ENCODE measurements around the gene GATAD2A.
"Not testable (repeated sequence)": the region's sequence is repeated elsewhere in the genome, so short reads cannot be mapped to it uniquely, and the experiment has no call there.

The GATAD2A gene

GRCh38 chr19:19445911-19446361 is 40.5 kb downstream of the GATAD2A start:
- DNase-seq (ENCODE audit: low read depth in 2 of 2): no peak

DNA sequence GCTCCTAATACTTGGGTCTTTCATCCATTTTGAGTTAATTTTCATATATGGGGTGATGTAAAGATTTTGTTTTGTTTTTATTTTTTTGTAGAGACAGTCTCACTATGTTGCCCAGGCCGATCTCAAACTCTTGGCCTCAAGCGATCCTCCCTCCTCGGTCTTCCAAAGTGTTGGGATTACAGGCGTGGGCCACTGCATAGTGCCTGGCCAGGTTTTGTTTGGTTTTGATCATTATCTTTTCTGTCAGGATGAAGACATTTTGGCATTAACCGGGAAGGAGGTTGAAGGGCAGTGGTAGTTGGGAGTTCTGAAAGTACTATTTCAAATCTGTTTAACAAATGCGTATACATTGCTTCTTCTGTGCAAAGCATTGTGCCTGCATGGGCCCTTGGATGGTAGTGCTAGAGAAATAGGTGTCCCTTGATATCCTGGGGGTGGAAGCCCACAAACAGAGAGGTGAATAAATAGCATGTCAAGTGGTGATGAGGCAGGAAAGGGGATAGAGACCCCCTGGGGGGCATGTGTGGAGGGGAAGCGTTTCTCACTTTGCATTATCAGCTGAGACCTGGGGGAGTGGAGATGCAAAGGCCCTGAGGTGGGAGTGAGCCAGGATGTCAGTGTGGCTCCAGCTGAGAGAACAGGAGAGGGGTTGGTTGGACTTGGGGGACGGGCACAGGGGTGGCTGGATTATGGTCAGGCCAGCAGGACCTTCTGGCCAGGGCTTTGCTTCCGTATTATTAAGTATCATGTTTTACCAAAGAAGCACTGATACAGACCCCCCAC is 41.4 kb downstream of the GATAD2A start:
- DNase-seq (ENCODE audit: low read depth in 2 of 2): no peak

- no peak for DNase-seq (ENCODE audit: low read depth in 2 of 2)
Measured at GRCh38 chr19:19447536-19448237, 42.2 kb downstream of the GATAD2A start.

- no peak for DNase-seq (ENCODE audit: low read depth in 2 of 2)
Measured at GRCh38 chr19:19448238-19448544, 42.7 kb downstream of the GATAD2A start.

DNA sequence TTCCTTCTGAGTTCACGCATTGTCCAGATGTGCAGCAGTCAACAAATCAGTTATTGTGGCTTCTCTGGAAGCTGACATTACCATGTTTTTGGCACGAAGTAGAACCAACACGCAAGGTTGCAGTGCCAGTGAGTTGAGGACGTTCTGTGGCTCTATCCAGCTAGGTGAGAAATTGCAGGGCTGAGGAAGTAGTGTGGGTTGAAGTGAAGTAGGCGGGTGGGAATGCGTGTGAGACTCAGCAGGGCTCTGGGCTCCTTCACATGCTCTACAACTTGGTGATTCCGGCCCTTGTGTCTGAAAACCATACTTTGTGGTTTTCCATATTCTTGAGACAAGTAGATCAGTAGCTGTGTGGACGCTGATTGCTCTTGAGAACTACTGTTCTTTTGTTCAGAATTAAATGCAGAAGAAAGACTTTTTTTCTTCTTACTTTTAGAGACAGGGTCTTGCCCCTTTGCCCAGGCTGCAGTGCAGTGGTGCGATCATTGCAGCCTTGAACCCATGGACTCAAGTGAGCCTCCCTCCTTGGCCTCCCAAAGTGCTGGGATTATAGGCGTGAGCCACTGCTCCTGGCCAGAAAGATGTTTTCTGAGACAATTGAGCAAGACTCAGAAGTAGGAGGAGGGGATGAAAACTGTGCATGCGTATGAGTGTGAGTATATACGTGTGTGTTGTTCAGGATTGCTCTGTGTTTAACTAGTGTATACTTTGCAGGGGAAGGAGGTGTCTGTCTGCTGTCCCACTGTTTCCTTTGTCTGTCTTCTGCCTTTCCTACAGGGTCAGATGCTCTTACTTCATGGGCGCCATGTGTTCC is 46.2 kb downstream of the GATAD2A start:
- peak in 1 of 2 donors; percentile 30 for DNase-seq (ENCODE audit: low read depth in 2 of 2)

DNA sequence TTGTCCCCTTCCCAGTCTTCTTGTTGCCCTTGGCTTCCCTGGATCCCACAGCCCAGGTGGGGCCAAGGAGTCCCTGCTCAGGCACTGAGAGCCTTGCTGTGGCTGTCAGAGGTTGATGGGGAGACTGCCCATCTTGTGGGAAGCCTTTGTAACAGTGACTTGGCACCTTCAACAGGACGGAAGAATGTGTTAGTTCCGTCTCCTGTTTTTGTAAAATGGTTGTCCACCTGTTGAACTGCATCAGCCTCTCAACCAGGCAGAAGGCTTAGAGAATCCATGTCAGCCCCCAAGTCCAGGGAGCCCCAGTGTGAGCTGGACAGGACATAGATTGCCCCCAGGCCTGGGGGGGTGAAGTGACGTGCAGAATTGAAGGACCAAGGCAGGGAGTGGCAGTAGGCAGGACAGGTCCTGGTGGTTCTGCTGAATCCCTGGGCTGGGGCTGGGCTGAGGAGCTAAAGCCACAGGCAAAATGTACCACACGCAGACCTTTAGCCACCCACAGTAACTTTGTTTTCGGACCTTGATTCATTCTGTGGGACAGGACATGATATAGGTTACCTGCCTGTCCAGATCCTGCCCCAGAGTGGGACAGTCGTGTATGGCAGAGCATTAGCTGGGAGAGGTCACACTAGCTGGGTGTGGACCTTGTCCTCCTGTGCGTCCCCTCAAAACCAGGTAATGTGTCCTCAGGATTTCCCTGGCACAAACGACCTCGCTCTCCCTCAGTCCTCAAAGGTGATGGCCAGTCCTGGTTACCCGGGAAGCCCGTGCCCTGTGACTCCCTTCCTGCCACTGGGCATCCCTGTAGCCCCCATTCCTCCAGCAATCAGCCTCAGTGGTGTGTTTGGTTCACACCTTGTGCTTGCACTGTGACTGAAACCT is 47.0 kb downstream of the GATAD2A start:
- DNase-seq (ENCODE audit: low read depth in 2 of 2): no peak

GRCh38 chr19:19453125-19453454 is 47.6 kb downstream of the GATAD2A start:
- no peak for DNase-seq (ENCODE audit: low read depth in 2 of 2)

- not testable (repeated sequence) for DNase-seq (ENCODE audit: low read depth in 2 of 2)
Measured at GRCh38 chr19:19455166-19455919, 49.9 kb downstream of the GATAD2A start.

- DNase-seq (ENCODE audit: low read depth in 2 of 2): no peak
Measured at GRCh38 chr19:19457671-19458070, 52.2 kb downstream of the GATAD2A start.

DNA sequence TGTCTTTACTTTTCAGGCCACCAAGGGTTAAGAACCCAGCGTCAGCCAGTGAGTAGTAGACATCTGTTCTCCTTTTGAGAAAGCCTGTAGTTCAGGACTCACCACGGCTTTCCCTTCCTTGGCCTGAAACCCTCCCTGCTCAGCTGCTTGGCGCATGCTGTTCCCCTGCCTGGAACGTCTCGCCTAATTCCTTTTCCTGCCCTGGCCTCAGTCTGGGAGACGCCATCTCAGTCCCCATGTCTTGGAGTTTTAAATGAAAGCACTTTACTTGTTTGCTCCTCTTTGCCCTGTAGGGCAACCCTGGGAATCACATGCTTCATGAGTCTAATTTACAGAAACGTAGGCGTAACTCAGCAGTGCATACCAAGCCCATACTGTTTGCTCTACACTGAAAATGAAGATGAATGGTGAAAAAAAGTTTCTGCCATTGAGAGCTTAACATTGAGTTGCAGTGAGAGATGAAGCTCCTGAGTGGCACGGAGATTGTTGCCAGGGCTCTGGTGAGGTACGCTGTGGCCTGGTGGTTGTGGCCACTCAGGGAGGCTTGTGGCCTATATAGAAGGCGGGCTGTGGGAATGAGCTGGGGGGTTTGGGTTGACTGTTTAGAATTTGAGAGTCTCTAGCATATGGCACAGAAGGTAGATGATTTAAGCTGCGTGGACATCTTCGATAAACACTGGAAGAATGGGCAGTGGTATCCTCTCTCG is 52.8 kb downstream of the GATAD2A start:
- DNase-seq (ENCODE audit: low read depth in 2 of 2): no peak

DNA sequence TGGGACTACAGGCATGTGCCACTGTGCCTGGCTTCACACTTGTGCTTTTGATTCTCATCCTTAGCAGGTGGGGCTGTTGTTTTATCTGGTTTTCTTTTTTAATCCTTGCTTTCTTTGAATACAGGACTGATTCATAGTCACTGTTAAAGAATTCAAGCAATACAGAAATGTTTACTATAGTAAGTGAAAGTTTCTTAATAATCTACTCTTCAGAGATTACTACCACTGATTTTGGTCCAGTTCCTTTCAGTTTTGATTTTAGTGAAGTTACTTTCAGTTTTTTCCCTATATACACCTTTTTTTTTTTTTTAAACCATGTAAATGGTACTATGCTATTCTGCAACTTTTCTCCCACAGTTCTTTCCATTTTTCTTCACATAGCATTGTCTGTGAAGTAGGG is 53.6 kb downstream of the GATAD2A start:
- no peak for DNase-seq (ENCODE audit: low read depth in 2 of 2)

- DNase-seq (ENCODE audit: low read depth in 2 of 2): peak; percentile 40 to 51
Measured at GRCh38 chr19:19459707-19460251, 54.3 kb downstream of the GATAD2A start.

DNA sequence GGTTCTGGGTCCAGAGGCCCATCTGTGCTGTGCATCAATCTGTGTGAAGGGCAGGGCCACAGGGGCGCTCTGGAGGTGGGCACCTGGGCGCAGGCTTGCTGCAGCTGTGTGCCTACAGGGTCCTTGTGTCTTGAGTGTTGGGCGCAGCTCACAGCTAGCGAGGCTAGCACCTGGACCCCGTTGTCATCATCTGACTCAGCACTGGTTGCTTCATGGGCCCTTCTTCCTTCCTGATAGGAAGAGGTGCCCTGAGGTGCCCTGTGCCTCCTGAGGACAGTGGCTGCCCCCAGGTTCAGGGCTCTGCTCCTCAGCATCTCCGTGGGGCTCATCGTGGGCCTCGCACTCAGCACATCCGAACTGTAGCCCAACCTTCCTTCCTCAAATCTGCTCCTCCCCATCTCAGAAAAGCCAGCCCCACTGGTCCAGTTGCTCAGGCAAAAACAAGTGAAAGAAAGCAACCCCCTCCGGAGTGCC is 54.8 kb downstream of the GATAD2A start:
- no peak for DNase-seq (ENCODE audit: low read depth in 2 of 2)

DNA sequence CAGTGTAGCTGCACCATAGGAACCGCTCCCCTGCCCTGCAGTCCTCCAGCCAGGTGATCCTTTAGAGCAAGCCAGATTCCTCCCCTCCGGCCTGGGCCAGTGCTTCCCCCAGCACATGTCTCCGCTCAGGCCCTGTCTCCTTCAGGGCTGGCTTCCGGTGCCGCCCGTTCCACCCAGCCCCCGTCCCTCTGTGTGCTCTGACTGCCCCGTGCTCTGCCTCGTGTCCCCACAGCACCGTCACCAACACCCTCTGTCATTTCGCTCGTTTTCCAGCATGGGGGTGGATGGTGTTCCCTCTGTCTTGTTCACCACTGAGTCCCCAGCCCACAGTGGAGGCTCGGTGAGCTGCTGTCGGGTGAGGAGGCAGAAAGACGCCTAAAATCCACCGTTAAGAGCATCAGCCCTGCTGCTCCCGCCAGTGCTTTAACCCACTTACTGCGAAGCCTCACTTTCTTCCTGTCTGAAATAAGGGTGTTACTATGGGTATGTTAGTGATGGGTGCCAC is 55.3 kb downstream of the GATAD2A start:
- peak; percentile 30 to 48 for DNase-seq (ENCODE audit: low read depth in 2 of 2)

DNA sequence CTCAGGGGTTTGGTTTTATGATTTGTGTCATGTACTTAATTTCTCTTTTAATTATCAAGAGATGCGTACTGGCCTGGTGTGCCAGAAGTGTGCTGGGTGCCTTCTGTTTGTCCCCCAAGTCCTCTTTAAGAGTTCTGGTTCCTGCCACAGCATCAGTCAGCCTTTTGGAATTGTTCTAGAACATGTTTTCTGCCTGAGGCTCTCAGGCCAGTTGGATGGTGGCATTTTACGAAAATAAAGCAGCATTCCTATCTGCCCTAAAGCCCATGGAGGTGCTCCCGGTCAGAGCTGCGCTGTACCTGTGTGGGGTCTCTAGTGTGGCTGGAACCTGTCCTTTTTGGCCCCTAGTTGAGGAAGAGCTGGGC is 55.8 kb downstream of the GATAD2A start:
- no peak for DNase-seq (ENCODE audit: low read depth in 2 of 2)

DNA sequence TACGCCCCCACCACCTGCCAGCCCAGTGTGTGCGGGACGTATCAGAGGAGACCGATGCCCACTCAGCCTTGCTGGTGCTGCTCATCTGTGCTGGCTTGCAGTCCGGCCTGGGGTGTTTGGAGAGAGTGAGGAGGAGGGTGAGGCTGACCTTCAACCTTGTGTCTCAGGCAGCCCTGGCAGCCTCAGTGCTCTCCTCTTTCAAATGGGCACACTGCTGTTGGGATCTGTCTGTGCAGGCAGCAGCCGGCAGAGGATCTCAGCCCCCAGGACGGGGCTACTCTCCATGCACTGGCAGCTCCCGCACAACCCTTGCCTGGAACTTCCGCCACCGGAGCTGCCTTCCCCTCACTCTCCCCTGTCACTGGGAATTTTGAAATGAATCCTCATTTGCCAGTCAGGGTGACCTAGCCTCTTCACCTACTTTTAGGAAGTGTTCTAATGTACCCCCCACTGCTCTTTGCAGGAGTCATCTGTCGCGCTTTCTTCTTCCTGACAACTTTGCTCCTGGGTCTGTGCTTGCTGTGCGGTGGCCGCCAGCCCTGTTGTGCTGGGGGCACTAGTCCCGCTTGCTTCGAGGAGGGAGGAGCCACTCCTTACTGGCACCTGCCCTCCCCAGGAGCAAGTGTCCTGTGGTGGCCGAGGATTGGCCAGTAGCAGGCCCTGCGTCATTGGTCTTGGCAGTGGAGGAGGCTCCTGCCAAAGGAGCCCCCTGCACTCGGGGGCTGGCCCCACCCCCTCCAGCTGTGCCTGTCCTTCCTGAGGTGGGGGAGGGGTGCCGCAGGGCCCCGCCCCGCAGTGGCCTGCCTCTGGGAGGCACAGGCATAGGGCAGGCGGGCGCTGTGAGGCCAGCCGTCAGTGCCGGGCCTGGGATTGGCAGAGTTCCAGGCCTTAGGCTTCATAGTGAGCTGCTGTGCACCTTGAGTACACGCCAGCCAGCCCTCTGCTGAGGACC is 56.5 kb downstream of the GATAD2A start:
- no peak for DNase-seq (ENCODE audit: low read depth in 2 of 2)

DNA sequence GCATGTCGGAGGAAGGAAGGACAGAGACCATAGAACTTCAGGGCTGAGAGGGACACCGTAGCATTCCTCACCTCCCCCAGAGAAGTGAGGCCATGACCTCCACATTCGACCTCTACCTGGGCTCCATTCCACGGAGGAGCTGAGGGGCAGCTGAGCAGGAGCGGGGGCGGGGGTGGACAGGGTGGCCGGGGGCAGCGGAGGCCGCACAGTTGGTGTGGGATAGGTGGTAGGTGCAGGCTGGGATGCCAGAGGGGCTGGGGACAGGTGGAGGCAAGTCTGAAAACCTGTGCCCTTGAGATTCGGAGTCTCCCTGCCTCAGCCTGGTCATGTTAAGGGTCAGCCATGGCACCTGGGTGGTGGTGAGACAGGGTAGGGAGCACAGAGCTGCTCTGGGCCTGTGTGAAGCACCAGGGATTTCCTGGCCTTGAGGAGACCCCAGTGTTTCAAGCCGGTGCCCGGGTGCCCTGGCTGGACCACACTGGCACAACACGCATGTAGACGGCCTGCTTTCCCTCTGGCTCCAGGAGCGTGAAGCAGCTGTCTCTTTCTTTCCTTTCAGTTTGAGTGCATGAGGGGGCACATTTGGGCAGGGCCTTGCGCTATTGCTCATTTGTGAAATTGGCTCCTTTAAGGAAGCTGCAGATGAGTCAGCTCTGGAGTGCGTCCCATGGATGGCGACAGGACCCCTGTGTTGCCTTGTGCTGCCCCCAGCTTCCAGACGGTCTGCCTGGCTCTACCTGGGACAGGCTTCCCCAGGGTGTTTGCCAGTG is 58.1 kb downstream of the GATAD2A start:
- no peak for DNase-seq (ENCODE audit: low read depth in 2 of 2)

All from activated CD8-positive, alpha-beta memory T cell treated with anti-CD3 and anti-CD28 coated beads for 4 hours (primary cell).